GM12892 (cell line): ENCODE data around the gene PDE3A.

ENCODE experiments used
- POLR2A ChIP-seq: IDR thresholded peaks from 2 replicates; pipeline ENCODE4 v1.6.1; 2011; ENCODE audit warnings: low read depth, low read length, control low read depth
- POLR2AphosphoS5 ChIP-seq: IDR thresholded peaks from 2 replicates; pipeline ENCODE4 v1.6.1; 2011; ENCODE audit warnings: low read depth, low read length, control low read depth

DNA sequence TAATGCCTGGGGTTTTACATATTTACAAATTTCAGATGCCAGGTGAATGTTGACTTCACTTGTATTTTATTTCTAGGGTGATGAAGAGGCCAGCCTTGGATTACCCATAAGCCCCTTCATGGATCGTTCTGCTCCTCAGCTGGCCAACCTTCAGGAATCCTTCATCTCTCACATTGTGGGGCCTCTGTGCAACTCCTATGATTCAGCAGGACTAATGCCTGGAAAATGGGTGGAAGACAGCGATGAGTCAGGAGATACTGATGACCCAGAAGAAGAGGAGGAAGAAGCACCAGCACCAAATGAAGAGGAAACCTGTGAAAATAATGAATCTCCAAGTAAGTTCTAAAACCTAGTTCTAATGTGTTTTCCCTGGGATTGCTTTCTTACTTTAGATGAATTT lies 285.5 kb downstream of the PDE3A start:
- TF ChIP-seq POLR2A: no peak
- no peak for TF ChIP-seq POLR2AphosphoS5
